NOMO-1 (cell line): Measurements from ENCODE around the gene LIN7B.

Experiments
- DNase-seq, 2 experiments: peaks; one replicate each; lab custom pipeline; 2025; ENCODE audit not compliant: unreplicated experiment in 2 of 2; lab: John Stamatoyannopoulos, UW

The LIN7B gene

DNA sequence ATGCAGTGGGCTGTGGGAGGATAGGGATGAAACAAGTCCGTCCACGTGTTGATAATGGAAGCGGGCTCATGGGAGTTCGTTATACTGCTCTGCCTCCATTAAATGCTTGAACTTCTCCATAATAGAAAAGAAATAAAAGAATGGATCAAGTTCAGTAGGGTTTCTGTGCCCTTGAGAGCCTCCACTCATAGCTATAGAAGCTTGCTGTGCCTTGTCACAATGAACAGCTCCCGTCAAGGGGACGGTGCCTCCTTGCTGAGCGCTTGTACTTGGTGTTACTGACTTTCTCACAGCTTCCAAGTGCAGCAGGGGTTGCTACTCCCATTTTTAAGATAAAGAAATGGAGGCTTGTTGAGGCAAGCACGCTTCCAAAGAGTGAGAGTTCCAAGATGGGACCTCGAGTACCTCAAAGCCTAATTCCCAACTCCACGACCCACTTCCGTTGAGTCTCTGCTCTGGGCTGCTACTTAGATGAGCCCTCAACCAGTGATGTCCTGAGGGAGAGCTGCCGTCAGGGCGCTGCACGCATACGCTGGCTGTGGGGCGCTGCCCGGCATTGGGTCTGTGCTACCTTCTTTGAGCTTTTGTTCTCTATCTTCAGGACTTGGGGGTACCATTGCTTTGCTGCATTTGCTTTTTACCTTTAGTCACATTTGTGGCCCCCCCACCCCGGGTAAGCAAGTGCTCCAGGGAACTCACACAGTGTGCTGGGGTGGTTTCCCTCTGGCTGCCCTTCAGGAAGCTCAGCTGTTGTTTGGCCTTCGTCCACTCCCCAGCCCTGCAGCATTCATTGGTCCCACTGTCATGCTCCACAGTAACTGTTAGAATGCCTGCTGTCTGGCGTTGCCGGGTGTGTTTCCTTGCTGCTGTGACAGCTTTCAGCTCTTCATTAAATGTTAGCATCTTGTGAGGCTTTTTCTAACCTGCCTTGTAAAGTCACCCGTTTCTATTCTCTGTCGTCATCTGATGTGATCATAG is 19.4 kb upstream of the LIN7B start:
- no peak for DNase-seq

- DNase-seq = peak; percentile 56 to 66
These were observed 16.5 kb upstream of the LIN7B start for GRCh38 chr19:49097453-49098288.

DNA sequence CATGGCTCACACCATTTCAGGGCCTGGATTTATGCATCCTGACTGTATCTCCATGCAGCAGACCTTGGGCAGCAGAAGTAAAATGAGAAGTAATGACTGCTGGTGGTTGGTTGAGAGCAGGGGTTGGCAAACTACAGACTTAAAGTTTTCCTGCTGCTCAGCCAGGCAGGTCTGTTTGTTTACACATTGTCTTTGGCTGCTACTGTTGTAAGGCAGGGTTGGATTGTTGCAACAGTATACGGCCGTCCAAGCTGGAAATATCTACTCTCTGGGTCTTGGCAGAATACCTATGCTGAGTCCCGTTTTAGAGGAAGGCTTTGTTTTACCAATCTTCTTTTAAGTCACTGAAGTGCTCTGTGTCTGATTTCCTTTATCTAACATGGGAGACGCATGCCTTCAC is 15.4 kb upstream of the LIN7B start:
- no peak for DNase-seq

GRCh38 chr19:49101160-49101559 is 13.0 kb upstream of the LIN7B start:
- no peak for DNase-seq

GRCh38 chr19:49102303-49102702 is 11.9 kb upstream of the LIN7B start:
- DNase-seq = no peak

DNA sequence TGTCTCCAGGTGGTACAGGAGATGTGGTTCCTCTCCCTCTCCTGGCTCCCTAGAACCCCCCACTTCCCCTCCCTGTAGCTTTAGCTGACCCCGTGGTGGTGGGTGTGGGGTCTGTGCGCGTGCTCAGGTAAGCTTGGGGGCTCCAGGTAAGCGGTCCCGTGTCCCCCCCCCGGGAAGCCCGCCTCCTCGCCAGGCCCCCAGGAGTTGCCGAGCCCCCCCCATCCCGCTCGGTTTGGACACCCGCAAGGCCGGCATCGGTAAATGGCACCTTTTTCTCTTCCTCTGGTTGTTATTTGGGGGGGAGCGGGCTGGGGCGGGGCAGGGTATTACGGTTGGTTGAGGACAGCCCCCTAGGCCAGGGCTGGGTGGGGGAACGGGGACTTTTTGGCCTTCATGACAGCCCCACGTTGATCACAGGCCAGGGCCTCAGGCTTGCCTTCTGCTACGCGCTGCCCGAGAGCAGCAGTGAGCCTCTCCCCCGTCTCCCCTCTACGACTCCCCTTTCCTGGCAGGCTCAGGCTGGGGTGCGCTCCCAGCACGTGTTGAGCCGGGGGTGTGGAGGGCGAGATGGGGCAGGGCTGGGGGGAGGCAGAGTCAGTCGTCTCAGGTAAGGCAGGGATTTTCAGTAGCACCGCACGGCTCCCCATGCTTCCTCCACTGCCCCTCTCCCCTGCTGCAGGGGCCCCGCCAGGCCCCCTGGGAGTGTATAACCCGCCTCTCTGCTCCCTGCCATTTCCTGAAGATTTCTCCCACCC is 10.7 kb upstream of the LIN7B start:
- no peak for DNase-seq

DNA sequence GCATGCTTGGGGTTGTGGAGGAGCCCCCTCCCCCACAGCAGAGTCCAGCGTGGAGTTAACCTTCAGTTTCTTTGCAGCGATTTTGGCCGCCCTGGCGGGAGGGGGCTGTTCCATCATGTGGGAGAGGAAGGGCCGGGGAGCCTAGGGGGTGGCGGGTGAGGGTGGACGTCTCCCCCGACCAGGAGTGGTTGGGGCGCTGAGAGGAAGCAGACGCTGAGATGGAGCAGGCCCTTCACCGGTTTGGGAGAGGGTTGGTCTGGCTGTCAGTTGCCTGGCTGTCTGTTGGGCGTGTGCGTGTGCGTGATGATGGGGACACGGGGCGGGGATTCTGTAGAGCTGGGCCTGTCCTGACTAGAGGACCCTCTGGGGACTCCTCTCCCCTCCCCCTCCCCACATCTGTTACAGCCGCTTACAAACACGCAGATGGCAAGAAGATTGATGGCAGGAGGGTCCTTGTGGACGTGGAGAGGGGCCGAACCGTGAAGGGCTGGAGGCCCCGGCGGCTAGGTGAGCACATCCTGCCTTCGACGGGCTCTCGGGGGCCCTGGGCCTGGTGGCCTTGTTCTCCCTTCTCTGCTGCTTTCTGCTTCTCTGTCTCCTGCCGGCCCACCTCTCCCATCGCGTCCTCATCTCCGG is 9.8 kb upstream of the LIN7B start:
- no peak for DNase-seq

- peak; percentile 21 to 27 for DNase-seq
These were observed 7.5 kb upstream of the LIN7B start for GRCh38 chr19:49106648-49107135.

DNA sequence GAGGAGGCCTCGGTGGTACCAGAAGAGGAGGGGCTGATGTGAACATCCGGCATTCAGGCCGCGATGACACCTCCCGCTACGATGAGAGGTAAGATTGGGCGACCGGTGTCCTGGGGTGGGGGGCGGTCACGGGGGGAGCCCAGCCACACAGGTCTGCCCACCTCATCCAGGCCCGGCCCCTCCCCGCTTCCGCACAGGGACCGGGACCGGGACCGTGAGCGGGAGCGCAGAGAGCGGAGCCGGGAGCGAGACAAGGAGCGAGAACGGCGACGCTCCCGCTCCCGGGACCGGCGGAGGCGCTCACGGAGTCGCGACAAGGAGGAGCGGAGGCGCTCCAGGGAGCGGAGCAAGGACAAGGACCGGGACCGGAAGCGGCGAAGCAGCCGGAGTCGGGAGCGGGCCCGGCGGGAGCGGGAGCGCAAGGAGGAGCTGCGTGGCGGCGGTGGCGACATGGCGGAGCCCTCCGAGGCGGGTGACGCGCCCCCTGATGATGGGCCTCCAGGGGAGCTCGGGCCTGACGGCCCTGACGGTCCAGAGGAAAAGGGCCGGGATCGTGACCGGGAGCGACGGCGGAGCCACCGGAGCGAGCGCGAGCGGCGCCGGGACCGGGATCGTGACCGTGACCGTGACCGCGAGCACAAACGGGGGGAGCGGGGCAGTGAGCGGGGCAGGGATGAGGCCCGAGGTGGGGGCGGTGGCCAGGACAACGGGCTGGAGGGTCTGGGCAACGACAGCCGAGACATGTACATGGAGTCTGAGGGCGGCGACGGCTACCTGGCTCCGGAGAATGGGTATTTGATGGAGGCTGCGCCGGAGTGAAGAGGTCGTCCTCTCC is 6.3 kb upstream of the LIN7B start:
- DNase-seq = no peak

DNA sequence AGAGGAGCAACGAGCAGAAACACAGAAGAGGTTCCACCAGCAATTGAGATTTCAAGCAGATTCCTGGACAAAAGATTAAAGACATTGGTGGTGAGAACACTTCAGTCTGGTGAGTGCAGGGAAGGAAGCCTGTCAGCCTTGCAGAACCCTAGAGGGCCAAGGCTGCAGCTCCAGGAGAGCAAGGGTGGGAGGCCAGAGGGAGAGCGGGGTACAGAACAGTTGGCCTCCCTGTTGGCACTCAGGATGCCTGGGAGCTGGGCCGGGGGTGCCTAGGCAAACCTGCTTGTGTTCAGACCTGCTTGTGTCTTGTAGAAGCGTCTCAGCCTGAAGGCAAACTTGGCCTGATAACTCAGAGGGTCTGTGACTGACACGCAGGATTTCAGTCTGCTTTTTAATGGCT is 5.1 kb upstream of the LIN7B start:
- no peak for DNase-seq

DNA sequence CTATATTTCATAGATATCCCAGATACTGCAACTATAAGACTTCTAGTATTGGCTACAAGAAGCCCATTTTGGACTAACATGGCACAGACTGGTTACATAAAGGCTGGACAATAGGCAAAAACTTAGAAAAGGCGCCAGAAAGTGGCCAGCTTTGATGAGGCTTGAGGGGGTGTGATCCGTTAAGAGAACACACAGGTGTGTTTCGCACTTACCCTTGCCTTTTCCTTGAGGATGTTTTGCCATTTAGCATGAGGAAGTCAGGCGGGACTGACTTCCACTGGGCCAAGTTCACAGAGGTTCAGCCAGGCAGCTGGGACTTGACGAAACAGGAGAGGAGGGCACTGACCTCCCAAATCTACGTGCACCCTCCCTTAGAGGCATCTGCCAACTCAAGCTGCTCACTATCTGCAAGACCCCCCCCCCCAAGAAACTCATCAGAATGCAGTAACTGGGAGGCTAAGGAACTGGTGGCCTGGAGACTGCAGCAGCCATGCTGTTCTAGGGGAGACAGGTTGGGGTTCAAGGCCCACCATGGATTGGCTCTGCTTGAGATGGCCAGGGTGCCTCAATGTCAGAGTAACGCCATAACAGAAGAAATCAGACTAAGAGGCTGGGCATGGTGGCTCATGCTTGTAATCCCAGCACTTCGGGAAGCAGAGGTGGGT is 4.5 kb upstream of the LIN7B start:
- no peak for DNase-seq

DNA sequence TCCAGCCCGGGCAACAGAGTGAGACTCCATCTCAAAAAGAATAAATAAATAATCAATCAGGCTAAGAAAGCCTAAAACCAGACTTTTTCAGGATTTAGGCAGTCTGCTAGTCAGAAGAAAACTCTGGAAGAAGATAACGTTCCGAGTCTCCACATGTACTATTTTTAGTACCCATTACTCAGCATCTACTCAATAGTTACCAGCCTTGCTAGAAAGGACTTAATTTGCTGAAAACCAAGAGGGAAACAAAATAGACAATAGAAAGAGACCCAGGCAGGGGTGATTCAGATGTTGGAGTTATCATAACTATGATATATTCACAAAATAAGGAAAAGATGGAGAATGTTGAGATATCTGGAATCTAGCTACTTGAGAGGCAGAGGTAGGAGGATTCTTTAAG is 3.6 kb upstream of the LIN7B start:
- no peak for DNase-seq

DNA sequence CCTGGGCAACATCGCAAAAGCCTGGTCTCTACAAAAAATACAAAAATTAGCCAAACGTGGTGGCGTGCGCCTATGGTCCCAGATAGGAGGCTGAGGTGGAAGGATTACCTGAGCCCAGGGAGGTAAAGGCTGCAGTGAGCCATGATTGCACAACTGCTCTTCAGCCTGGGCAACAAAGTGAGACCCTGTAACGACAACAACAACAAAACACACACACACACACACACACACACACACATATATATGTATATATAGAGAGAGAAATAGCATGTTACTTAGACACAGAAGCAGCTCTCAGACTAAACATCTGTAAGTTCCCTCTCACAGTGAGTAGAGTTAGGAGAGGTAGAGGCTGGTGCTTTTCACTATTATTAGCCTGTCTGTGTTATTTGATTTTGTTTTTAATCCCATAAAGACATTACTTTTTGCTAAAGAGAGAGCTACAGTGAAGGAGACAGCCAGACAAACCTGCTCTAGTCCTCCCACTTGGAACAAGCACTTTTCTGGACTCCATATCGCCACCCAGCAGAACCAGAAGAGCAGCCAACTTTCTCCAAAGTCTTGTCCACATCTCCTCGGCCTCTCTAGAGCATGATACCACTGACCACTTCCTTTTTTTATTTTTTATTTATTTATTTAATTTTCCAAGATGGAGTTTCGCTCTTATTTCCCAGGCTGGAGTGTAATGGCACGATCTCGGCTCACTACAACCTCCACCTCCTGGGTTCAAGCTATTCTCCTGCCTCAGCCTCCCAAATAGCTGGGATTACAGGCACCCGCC is 2.8 kb upstream of the LIN7B start:
- DNase-seq = no peak

DNA sequence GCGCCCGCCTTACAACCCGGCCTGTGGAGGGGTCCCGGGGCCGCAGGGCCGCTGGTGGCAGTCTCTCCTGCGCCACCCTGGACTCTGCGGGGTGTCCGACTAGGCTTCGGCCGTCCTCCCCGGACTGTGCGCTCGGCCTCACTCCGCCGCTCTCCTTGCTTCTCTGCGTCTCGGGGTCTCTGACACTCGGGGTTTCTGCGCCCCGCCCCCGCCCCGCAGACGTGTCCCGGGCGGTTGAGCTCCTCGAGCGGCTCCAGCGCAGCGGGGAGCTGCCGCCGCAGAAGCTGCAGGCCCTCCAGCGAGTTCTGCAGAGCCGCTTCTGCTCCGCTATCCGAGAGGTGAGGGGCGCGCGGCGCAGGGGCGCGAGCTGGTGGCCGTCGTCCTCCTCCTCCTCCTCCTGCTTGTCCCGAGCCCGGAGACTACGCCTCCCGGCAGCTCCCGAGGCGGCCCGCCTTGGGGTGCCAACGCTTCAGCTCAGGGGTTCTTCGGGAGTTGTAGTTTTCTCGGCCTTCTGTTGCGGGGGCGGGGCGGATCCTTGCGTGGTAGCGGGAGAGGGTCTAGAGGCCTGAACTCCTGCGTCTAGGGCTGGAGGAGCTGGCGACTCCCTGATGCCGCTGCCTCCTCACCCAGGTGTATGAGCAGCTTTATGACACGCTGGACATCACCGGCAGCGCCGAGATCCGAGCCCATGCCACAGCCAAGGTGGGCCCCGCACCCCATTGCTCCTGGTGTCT is 627 bp downstream of the LIN7B start:
- peak in 1 of 2 experiments; percentile 6 for DNase-seq

DNA sequence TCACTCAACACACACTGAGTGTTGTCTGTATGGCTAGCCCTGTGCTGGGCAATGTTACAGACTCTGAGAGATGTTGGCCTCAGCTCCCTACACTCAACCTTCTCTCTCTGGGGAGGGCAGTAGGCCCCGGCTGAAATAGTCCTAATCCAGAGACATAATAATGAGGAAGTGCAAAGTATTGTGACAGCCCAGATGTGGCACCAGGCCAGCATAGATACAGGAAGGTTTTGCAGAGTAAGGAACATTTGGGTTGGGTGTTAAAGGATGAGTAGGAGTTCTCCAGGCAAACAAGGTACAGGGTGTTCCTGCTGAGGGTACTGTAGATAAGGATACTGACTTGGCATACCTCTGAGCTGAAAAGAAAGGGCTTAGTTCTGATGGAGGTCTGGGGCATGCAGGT is 2.4 kb downstream of the LIN7B start:
- DNase-seq = peak; percentile 45 to 61

GRCh38 chr19:49117677-49118564 is 3.8 kb downstream of the LIN7B start:
- no peak for DNase-seq
